ENCODE data around the gene DDX39B.
"Not testable (repeated sequence)": the region's sequence is repeated elsewhere in the genome, so short reads cannot be mapped to it uniquely, and the experiment has no call there.

The DDX39B gene

GRCh38 chr6:31575335-31575901 is 33.6 kb upstream of the DDX39B start, which contains the start of gene TNF:
Gene TNF, plus strand, starts transcription at chr6:31575565. Its CDS starts 177 bp downstream, at chr6:31575742.
- DNase-seq = no peak

GRCh38 chr6:31574106-31575061 is 32.6 kb upstream of the DDX39B start:
- no peak for DNase-seq

DNA sequence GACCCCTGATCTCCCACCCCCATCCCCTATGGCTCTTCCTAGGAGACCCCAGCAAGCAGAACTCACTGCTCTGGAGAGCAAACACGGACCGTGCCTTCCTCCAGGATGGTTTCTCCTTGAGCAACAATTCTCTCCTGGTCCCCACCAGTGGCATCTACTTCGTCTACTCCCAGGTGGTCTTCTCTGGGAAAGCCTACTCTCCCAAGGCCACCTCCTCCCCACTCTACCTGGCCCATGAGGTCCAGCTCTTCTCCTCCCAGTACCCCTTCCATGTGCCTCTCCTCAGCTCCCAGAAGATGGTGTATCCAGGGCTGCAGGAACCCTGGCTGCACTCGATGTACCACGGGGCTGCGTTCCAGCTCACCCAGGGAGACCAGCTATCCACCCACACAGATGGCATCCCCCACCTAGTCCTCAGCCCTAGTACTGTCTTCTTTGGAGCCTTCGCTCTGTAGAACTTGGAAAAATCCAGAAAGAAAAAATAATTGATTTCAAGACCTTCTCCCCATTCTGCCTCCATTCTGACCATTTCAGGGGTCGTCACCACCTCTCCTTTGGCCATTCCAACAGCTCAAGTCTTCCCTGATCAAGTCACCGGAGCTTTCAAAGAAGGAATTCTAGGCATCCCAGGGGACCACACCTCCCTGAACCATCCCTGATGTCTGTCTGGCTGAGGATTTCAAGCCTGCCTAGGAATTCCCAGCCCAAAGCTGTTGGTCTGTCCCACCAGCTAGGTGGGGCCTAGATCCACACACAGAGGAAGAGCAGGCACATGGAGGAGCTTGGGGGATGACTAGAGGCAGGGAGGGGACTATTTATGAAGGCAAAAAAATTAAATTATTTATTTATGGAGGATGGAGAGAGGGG is 31.7 kb upstream of the DDX39B start:
- no peak for DNase-seq

- DNase-seq = no peak
These were observed 30.5 kb upstream of the DDX39B start, which contains the start of gene LTA for GRCh38 chr6:31572041-31572911. Gene LTA, plus strand, starts transcription at chr6:31572289. Its CDS starts 454 bp downstream, at chr6:31572743.

DNA sequence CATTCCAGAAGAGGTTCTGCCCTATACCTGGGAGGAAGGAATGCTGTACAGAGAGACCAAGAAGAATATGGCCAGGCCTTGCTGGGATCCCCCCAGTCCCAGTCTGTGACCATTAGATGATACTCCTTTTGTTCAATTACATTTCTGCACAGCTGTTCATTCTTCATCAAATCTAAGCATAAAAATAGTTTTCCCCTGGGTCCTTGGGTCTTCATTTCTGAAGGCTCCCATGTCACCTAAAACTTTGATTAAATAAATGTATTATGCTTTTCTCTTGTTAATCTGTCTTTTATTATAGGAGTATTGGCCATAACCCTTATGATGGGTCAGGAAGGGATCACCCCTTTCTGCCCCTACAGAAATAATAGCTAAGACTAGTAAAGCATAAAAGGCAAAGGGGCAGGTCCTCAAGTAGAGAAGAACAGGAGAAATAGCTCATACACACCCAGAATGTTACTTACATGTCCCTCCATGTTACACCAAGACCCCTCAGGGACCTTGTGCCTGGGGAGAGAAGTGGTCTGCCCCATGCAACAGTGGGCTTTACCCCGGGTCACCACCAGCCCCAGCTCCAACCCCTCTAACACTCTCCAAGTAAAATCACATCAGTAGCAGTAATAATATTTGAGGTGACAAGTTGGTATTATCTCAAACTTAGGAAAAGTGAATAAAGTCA is 28.2 kb upstream of the DDX39B start:
- DNase-seq = no peak

- DNase-seq = no peak
These were observed 26.7 kb upstream of the DDX39B start for GRCh38 chr6:31568537-31568961.

DNA sequence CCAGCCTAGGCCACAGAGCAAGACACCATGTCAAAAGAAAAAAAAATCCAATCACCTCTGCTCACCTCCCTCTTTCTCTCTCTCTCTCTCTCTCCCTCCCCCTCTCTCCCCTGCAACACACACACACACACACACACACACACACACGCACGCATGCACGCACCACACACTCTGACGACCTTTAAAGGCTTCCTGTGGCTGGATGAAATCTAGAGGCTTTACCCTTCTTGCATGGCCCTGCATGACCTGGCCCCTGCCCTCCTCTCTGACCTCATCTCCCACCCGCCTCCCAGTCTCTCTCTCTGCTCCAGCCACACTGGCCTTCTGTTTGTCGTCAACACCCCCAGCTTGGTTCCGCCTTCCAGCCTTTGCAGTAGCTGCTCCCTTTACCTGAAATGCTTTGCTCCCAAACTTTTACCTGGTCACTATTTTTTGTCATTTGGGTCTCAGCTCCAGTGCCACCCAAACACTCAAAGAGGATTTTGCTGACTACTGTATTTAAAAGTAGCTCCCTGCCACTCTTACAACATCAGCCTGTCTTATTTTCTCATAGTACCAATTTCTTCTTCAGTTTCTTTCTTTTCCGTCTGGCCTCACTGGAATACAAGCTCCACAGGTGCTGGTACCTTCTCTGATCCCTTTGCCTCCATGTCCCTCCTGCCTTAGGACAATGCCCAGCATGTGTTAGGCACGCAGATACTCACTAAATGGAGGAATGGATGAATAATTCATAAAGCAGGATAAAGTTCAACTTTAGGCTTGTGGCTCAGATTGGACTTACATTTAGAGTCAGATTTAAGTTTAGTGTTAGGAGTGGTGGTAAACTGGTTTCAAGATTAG is 25.9 kb upstream of the DDX39B start:
- no peak for DNase-seq

- DNase-seq = no peak
These were observed 18.9 kb upstream of the DDX39B start for GRCh38 chr6:31560697-31561058.

GRCh38 chr6:31559958-31560696 is 18.3 kb upstream of the DDX39B start:
- DNase-seq = no peak

DNA sequence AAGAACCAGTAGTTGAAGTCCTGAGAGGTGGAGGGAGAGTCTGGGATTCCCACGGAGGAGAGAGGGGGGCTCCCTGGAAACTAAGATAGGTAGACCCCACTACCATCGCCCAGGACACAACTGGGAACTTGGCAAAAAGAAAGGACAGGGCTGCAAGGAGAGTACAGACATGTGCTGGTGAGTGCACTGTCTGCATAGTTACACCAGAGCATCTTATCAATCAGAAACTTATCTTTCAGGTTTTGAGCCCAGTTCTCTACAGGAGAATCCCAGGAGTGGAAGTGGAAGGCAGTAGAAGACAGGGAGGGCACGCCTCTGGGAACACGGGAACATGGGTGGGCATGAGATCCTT is 17.8 kb upstream of the DDX39B start:
- DNase-seq = no peak

GRCh38 chr6:31558631-31559500 is 17.1 kb upstream of the DDX39B start:
- DNase-seq = no peak

DNA sequence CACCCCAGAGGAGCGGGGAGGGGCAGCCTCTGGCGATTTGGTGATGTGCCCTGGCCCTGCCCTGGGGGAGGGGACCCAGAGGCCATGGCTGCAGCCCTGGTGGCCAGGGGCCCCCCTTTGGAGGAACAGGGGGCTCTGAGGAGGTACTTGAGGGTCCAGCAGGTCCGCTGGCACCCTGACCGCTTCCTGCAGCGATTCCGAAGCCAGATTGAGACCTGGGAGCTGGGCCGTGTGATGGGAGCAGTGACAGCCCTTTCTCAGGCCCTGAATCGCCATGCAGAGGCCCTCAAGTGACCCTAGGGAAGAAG is 16.5 kb upstream of the DDX39B start:
- DNase-seq = no peak

- no peak for DNase-seq
These were observed 15.9 kb upstream of the DDX39B start for GRCh38 chr6:31557443-31558317.

DNA sequence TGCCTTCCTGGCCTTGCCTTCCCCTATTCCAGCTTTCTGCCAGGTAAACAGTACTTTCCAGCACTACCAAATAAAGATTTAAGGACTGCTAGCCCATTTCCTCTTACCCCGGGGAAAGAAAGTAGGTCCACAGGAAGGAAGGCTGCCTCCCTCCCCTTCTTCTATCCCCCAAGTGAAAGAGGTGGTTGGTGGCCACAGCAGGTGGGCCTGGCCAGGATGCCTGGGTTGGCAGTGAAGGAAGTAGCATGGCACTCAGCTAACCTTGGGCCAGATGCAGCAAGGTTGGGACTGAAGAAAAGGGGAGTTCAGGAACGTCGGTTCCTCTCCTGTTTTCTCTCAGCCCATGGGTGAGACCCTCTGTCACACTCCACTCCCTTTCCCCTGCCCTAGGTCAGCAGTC is 14.5 kb upstream of the DDX39B start:
- DNase-seq = no peak

DNA sequence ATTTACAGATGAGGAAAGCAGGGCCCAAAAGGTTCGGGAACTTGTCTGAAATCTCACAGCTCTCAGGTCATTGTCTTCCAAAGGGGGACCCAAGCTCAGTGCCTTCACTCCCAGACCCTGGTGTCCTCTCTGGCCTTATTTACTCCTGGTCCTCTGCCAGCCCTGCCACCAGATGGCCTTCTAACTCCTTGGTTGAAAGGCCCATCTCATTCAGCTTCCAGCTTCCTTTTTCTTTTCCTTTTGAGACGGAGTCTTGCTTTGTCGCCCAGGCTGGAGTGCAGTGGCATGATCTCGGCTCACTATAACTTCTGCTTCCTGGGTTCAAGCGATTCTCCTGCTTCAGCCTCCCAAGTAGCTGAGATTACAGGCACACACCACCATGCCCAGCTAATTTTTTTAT is 9.6 kb upstream of the DDX39B start:
- not testable (repeated sequence) for DNase-seq

- no peak for DNase-seq
These were observed 6.7 kb upstream of the DDX39B start for GRCh38 chr6:31548544-31548873.

- DNase-seq = no peak
These were observed 6.1 kb upstream of the DDX39B start for GRCh38 chr6:31547727-31548543.

Measured in cortex of kidney (tissue), 1 donor.